ENCODE data around the gene RNF207.
A peak's percentile ranks its signal among the peaks of the same experiment; 100 is the strongest.
"Not testable (repeated sequence)": the region's sequence is repeated elsewhere in the genome, so short reads cannot be mapped to it uniquely, and the experiment has no call there.

The RNF207 gene

GRCh38 chr1:6210591-6211355, 4.9 kb downstream of the RNF207 start:
- peaks cover 2 to 35% (median 26%) of the 10 kb centered on the region in 5 donors for H3K4me1 ChIP-seq (ENCODE audit: control insufficient read depth in 5 of 5, insufficient read depth in 5 of 5, low read length in 5 of 5)
- H3K27ac ChIP-seq (ENCODE audit: low read depth, low read length): no peak overlapping the region
- H3K4me3 ChIP-seq (ENCODE audit: low read depth in 1 of 5, low read length in 5 of 5): no peak overlapping the region
- H3K36me3 ChIP-seq (ENCODE audit: control insufficient read depth in 5 of 5, insufficient read depth in 5 of 5, low read length in 5 of 5): peaks cover 0 to 10% (median 2%) of the 10 kb centered on the region in 5 donors
- no peaks in the 10 kb centered on the region for H3K9me3 ChIP-seq (ENCODE audit: control insufficient read depth in 5 of 5, low read length in 5 of 5)
- H3K9ac ChIP-seq (ENCODE audit: low read length in 5 of 5): no peak overlapping the region
- H3K27me3 ChIP-seq (ENCODE audit: control insufficient read depth in 5 of 5, insufficient read depth in 4 of 5, low read length in 5 of 5): peaks cover 0 to 10% (median 5%) of the 10 kb centered on the region in 5 donors

GRCh38 chr1:6211731-6212130, 5.8 kb downstream of the RNF207 start:
- peaks cover 0 to 8% (median 5%) of the 10 kb centered on the region in 5 donors for H3K27me3 ChIP-seq (ENCODE audit: control insufficient read depth in 5 of 5, insufficient read depth in 4 of 5, low read length in 5 of 5)
- no peaks in the 10 kb centered on the region for H3K9me3 ChIP-seq (ENCODE audit: control insufficient read depth in 5 of 5, low read length in 5 of 5)
- H3K9ac ChIP-seq (ENCODE audit: low read length in 5 of 5): no peak overlapping the region
- H3K4me1 ChIP-seq (ENCODE audit: control insufficient read depth in 5 of 5, insufficient read depth in 5 of 5, low read length in 5 of 5): peaks cover 2 to 25% (median 18%) of the 10 kb centered on the region in 5 donors
- H3K4me3 ChIP-seq (ENCODE audit: low read depth in 1 of 5, low read length in 5 of 5): no peak overlapping the region
- H3K27ac ChIP-seq (ENCODE audit: low read depth, low read length): no peak overlapping the region
- peaks cover 0 to 17% (median 2%) of the 10 kb centered on the region in 5 donors for H3K36me3 ChIP-seq (ENCODE audit: control insufficient read depth in 5 of 5, insufficient read depth in 5 of 5, low read length in 5 of 5)

DNA sequence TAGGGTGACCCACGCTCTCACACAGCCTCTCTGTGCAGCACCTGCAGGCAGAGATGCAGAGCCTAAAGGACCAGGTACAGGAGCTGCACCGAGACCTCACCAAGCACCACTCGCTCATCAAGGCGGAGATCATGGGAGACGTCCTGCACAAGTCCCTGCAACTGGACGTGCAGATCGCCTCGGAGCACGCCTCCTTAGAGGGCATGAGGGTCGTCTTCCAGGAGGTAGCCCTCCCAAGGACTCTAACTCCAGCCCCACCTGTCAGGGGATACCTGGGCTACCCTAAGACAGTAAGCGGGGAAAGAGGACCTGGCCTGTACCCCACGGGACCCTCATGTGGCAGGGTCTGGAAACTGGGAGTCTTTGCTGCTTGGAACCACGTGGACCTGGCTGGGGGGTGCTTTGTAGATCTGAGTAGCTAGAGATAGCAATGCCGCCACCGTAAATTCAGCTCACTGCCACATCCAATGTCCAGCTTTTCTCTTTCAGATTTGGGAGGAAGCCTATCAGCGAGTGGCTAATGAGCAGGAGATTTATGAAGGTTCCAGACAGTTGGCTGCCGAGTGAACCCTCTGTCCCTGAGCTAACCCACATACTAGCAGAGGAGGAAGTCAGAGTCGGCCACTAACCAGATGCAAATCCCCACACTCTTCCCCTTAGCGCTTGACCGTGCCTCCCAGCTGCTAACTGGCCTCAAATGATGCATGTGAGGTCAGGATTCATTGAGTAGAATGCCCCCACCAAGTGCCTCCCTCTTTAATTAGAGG, 6.5 kb downstream of the RNF207 start:
- H3K36me3 ChIP-seq (ENCODE audit: control insufficient read depth in 5 of 5, insufficient read depth in 5 of 5, low read length in 5 of 5): peaks cover 0 to 17% (median 2%) of the 10 kb centered on the region in 5 donors
- H3K4me3 ChIP-seq (ENCODE audit: low read depth in 1 of 5, low read length in 5 of 5): no peak overlapping the region
- H3K9me3 ChIP-seq (ENCODE audit: control insufficient read depth in 5 of 5, low read length in 5 of 5): no peaks in the 10 kb centered on the region
- no peak overlapping the region for H3K27ac ChIP-seq (ENCODE audit: low read depth, low read length)
- H3K27me3 ChIP-seq (ENCODE audit: control insufficient read depth in 5 of 5, insufficient read depth in 4 of 5, low read length in 5 of 5): peaks cover 0 to 5% (median 3%) of the 10 kb centered on the region in 5 donors
- H3K4me1 ChIP-seq (ENCODE audit: control insufficient read depth in 5 of 5, insufficient read depth in 5 of 5, low read length in 5 of 5): peaks cover 2 to 24% (median 15%) of the 10 kb centered on the region in 5 donors
- H3K9ac ChIP-seq (ENCODE audit: low read length in 5 of 5): no peak overlapping the region

DNA sequence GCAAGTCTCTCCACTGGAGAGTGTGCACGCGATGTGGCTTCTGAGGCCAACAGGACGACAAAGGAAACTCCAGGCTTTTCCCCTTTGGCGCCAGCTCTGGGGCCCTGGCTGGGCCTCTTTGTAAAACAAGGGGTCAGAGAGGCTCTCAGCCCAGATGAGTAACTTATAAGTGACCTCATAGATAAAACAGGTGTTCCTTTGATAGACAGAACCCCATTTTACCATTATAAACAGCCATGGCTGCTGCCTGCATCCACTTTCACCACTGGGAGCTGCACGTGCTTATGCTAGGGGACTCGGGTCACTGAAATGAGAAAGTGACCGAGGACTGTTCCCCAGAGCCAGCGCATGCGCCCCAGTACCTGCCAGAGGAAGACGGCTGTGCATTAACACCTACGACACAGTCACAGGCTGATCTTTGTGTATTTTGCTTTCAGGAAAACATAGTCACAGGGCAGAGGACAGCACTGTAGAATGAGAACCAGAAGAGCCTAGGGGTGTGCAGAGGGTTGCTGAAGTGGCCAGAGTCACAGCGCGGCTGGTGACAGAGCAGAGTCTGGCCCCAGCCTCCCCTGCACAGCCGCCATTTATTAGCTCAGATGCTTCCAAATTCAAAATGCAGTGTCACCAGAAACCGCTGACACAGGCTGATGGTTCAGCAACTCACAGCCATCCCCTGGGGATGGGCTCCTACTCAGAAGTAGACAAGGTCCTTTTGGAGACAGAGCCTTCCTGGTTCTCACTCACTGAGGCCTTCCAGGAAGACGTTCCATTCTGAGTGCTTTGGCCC, 12.7 kb downstream of the RNF207 start:
- Histone ChIP-seq H3K27ac (ENCODE audit: low read depth, low read length) (no peak overlapping the region), H3K4me1 (ENCODE audit: control insufficient read depth in 5 of 5, insufficient read depth in 5 of 5, low read length in 5 of 5) (peaks cover 6 to 15% (median 10%) of the 10 kb centered on the region in 5 donors), H3K36me3 (ENCODE audit: control insufficient read depth in 5 of 5, insufficient read depth in 5 of 5, low read length in 5 of 5) (peaks cover 0 to 14% (median 0%) of the 10 kb centered on the region in 5 donors), H3K9ac (ENCODE audit: low read length in 5 of 5) (no peak overlapping the region), H3K9me3 (ENCODE audit: control insufficient read depth in 5 of 5, low read length in 5 of 5) (no peaks in the 10 kb centered on the region), H3K4me3 (ENCODE audit: low read depth in 1 of 5, low read length in 5 of 5) (no peak overlapping the region), H3K27me3 (ENCODE audit: control insufficient read depth in 5 of 5, insufficient read depth in 4 of 5, low read length in 5 of 5) (peaks cover 0 to 2% (median 0%) of the 10 kb centered on the region in 5 donors)

- not testable (repeated sequence) for H3K9me3 ChIP-seq (ENCODE audit: control insufficient read depth in 5 of 5, low read length in 5 of 5); H3K4me3 ChIP-seq (ENCODE audit: low read depth in 1 of 5, low read length in 5 of 5); H3K27ac ChIP-seq (ENCODE audit: low read depth, low read length); H3K9ac ChIP-seq (ENCODE audit: low read length in 5 of 5); H3K27me3 ChIP-seq (ENCODE audit: control insufficient read depth in 5 of 5, insufficient read depth in 4 of 5, low read length in 5 of 5)
- Histone ChIP-seq H3K4me1 (ENCODE audit: control insufficient read depth in 5 of 5, insufficient read depth in 5 of 5, low read length in 5 of 5) (peaks cover 6 to 15% (median 10%) of the 10 kb centered on the region in 5 donors), H3K36me3 (ENCODE audit: control insufficient read depth in 5 of 5, insufficient read depth in 5 of 5, low read length in 5 of 5) (peaks cover 2 to 25% (median 7%) of the 10 kb centered on the region in 5 donors)
Observed at GRCh38 chr1:6219641-6220040, 13.7 kb downstream of the RNF207 start.

GRCh38 chr1:6220236-6220635, 14.3 kb downstream of the RNF207 start:
- peaks cover 6 to 15% (median 10%) of the 10 kb centered on the region in 5 donors for H3K4me1 ChIP-seq (ENCODE audit: control insufficient read depth in 5 of 5, insufficient read depth in 5 of 5, low read length in 5 of 5)
- H3K27ac ChIP-seq (ENCODE audit: low read depth, low read length): no peak overlapping the region
- peaks cover 0 to 2% (median 0%) of the 10 kb centered on the region in 5 donors for H3K27me3 ChIP-seq (ENCODE audit: control insufficient read depth in 5 of 5, insufficient read depth in 4 of 5, low read length in 5 of 5)
- H3K9ac ChIP-seq (ENCODE audit: low read length in 5 of 5): no peak overlapping the region
- H3K9me3 ChIP-seq (ENCODE audit: control insufficient read depth in 5 of 5, low read length in 5 of 5): no peaks in the 10 kb centered on the region
- H3K4me3 ChIP-seq (ENCODE audit: low read depth in 1 of 5, low read length in 5 of 5): no peak overlapping the region
- H3K36me3 ChIP-seq (ENCODE audit: control insufficient read depth in 5 of 5, insufficient read depth in 5 of 5, low read length in 5 of 5): peaks cover 2 to 31% (median 13%) of the 10 kb centered on the region in 5 donors

DNA sequence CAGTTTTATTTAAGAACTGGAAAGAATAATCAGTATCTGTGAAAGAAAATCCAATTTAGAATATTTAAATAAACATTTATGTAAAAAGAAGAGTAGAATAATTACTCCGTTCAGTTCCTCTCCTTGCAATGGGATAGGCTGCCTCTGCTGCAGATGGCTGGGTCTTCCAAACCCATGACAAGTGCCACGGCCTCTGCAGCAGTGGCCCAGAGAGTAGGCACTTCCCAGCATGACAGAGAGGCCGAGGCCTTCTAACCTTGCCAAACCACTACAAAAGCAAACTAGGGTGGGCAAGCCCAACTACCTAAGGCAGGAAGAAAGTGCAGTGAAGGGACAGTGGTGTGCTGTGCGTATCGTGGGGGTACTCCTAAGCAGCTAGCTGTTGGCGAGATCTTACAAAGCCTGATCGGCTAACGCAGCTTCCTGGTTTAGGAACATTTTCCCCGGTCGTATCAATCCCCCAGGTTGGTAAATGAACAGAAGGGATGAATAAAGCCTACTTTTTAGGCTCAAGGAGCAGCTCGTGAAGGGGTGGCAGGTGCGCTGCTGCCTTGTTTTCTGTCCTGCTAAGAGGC, 15.4 kb downstream of the RNF207 start:
- Histone ChIP-seq H3K27ac (ENCODE audit: low read depth, low read length) (no peak overlapping the region), H3K9me3 (ENCODE audit: control insufficient read depth in 5 of 5, low read length in 5 of 5) (no peaks in the 10 kb centered on the region), H3K4me3 (ENCODE audit: low read depth in 1 of 5, low read length in 5 of 5) (no peak overlapping the region), H3K27me3 (ENCODE audit: control insufficient read depth in 5 of 5, insufficient read depth in 4 of 5, low read length in 5 of 5) (peaks cover 0 to 2% (median 0%) of the 10 kb centered on the region in 5 donors), H3K9ac (ENCODE audit: low read length in 5 of 5) (no peak overlapping the region), H3K36me3 (ENCODE audit: control insufficient read depth in 5 of 5, insufficient read depth in 5 of 5, low read length in 5 of 5) (peaks cover 2 to 35% (median 16%) of the 10 kb centered on the region in 5 donors), H3K4me1 (ENCODE audit: control insufficient read depth in 5 of 5, insufficient read depth in 5 of 5, low read length in 5 of 5) (peaks cover 6 to 15% (median 10%) of the 10 kb centered on the region in 5 donors)

DNA sequence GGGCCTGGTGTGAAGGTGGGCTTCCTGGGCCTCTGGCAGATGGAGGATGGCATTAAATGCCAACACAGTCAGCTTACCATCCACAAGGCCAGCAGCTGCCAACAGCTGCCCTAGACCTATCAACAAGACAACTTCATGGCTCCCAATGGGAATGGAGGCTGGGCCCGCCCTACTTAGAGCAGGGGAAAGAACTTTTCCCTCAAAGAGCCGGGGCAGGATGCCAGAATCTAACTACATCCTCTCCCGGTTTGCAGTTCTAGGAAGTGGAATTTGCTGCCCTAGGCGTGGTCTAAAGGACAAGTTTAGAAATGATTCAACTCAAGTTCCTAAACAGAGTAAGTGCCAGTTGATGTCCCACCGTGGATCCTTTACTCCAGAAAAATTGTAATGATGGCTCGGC, 16.7 kb downstream of the RNF207 start:
- H3K36me3 ChIP-seq (ENCODE audit: control insufficient read depth in 5 of 5, insufficient read depth in 5 of 5, low read length in 5 of 5): peaks cover 6 to 44% (median 28%) of the 10 kb centered on the region in 5 donors
- peak overlapping the region; percentile 30 for H3K27ac ChIP-seq (ENCODE audit: low read depth, low read length)
- peaks cover 6 to 15% (median 10%) of the 10 kb centered on the region in 5 donors for H3K4me1 ChIP-seq (ENCODE audit: control insufficient read depth in 5 of 5, insufficient read depth in 5 of 5, low read length in 5 of 5)
- no peaks in the 10 kb centered on the region for H3K9me3 ChIP-seq (ENCODE audit: control insufficient read depth in 5 of 5, low read length in 5 of 5)
- H3K27me3 ChIP-seq (ENCODE audit: control insufficient read depth in 5 of 5, insufficient read depth in 4 of 5, low read length in 5 of 5): no peaks in the 10 kb centered on the region
- peak overlapping the region in 1 of 5 donors; percentile 11 for H3K4me3 ChIP-seq (ENCODE audit: low read depth in 1 of 5, low read length in 5 of 5)
- H3K9ac ChIP-seq (ENCODE audit: low read length in 5 of 5): no peak overlapping the region

DNA sequence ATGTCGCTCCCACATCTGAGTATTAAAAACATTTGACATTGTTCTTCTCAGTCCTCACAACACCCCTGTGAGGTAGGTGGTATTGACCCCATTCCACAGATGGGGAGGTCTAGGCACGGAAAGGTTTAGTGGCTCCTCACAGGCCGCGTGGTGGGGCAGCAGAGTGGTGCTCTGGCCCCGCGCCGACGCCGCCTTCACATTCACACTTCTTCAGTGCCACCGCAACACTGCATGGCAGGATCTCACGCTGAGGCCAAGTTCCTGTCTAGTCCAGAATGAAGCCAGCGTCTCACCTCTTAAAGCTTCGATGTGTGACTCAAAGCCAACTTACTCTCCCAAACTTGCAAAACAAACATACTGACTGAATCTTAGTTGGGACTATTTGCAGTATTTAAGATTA, 17.7 kb downstream of the RNF207 start:
- no peak overlapping the region for H3K4me3 ChIP-seq (ENCODE audit: low read depth in 1 of 5, low read length in 5 of 5)
- H3K9me3 ChIP-seq (ENCODE audit: control insufficient read depth in 5 of 5, low read length in 5 of 5): no peaks in the 10 kb centered on the region
- H3K36me3 ChIP-seq (ENCODE audit: control insufficient read depth in 5 of 5, insufficient read depth in 5 of 5, low read length in 5 of 5): peaks cover 6 to 47% (median 34%) of the 10 kb centered on the region in 5 donors
- no peak overlapping the region for H3K27ac ChIP-seq (ENCODE audit: low read depth, low read length)
- H3K9ac ChIP-seq (ENCODE audit: low read length in 5 of 5): no peak overlapping the region
- no peaks in the 10 kb centered on the region for H3K27me3 ChIP-seq (ENCODE audit: control insufficient read depth in 5 of 5, insufficient read depth in 4 of 5, low read length in 5 of 5)
- H3K4me1 ChIP-seq (ENCODE audit: control insufficient read depth in 5 of 5, insufficient read depth in 5 of 5, low read length in 5 of 5): peaks cover 6 to 13% (median 10%) of the 10 kb centered on the region in 5 donors
